Thymus (tissue), 11 donors: ENCODE measurements around the gene MBNL1. TPM values are rescaled to one million over a fixed set of nuclear protein-coding genes. Genes with fewer than 3 reads are reported as not detected.

Source experiments
- DNase-seq, 9 donors: peaks; one replicate each; pipeline ENCODE4 v3.0.0-alpha.2; 2013; ENCODE audit warnings: low spot score in 9 of 9, low read depth in 6 of 9, missing footprints in 1 of 9
- H3K27ac ChIP-seq, 2 donors: one replicate each; pipeline ENCODE4 v1.5.1; 2013; ENCODE audit warnings: control low read depth in 1 of 2, low read depth in 1 of 2, low read length in 1 of 2, mild to moderate bottlenecking in 1 of 2, moderate library complexity in 1 of 2
- H3K27me3 ChIP-seq, 2 donors: one replicate each; pipeline ENCODE4 v1.5.1; 2013; ENCODE audit warnings: low read length in 1 of 2; ENCODE audit not compliant: control insufficient read depth in 2 of 2, insufficient read depth in 1 of 2
- H3K36me3 ChIP-seq, 2 donors: one replicate each; pipeline ENCODE4 v1.5.1; 2013; ENCODE audit warnings: low read length in 1 of 2, mild to moderate bottlenecking in 1 of 2, moderate library complexity in 1 of 2; ENCODE audit not compliant: control insufficient read depth in 2 of 2, insufficient read depth in 2 of 2
- H3K4me1 ChIP-seq, 2 donors: one replicate each; pipeline ENCODE4 v1.5.1; 2013; ENCODE audit warnings: low read length in 2 of 2; ENCODE audit not compliant: control insufficient read depth in 2 of 2, insufficient read depth in 2 of 2
- H3K4me3 ChIP-seq, 2 donors: one replicate each; pipeline ENCODE4 v1.5.1; 2013; ENCODE audit warnings: low read length in 2 of 2, control low read depth in 1 of 2, mild to moderate bottlenecking in 1 of 2
- H3K9me3 ChIP-seq, 2 donors: one replicate each; pipeline ENCODE4 v1.5.1; 2013; ENCODE audit warnings: low read length in 1 of 2, mild to moderate bottlenecking in 1 of 2; ENCODE audit not compliant: control insufficient read depth in 2 of 2, insufficient read depth in 1 of 2
- WGBS: extraction: QIAGEN DNeasy Blood & Tissue Kit; methylation state at CpG from one replicate; pipeline ENCODE4 v1.1.7; 2013; 5-methylcytosine and 5-hydroxymethylcytosine counted together
- polyA plus RNA-seq: library from polyadenylated mRNA; stranded (reverse); fragments of 200-250 nt; gene quantifications from one replicate; pipeline ENCODE4 v1.2.3, GENCODE V29; 2013
- total RNA-seq: library from RNA; stranded (reverse); fragments of 120-200 nt; gene quantifications from one replicate; pipeline ENCODE4 v1.2.4, GENCODE V29; 2013
- donor health status: healthy.

MBNL1 gene
- total and polyA plus RNA-seq, 2 donors, result 89.0 to 178 TPM

GRCh38 chr3:152383136-152383606 is 114.4 kb downstream of the MBNL1 start:
- Histone ChIP-seq H3K36me3 (peaks cover 4 to 19% of the 10 kb centered on the region in 2 donors), H3K4me1 (no peaks in the 10 kb centered on the region), H3K4me3 (no peak overlapping the region), H3K9me3 (no peaks in the 10 kb centered on the region), H3K27ac (peak overlapping the region in 1 of 2 donors; percentile 8), H3K27me3 (no peaks in the 10 kb centered on the region)
- WGBS, result 91% methylated on average over 1 of the region's 1 CpG
- DNase-seq, result no peak

GRCh38 chr3:152384412-152384811 is 115.7 kb downstream of the MBNL1 start:
- H3K9me3 ChIP-seq, result no peaks in the 10 kb centered on the region
- H3K4me1 ChIP-seq, result no peaks in the 10 kb centered on the region
- no peak overlapping the region for H3K4me3 ChIP-seq
- H3K36me3 ChIP-seq, result peaks cover 0 to 17% of the 10 kb centered on the region in 2 donors
- H3K27ac ChIP-seq, result no peak overlapping the region
- H3K27me3 ChIP-seq, result no peaks in the 10 kb centered on the region
- DNase-seq, result no peak

GRCh38 chr3:152385761-152386160 is 117.0 kb downstream of the MBNL1 start:
- no peak overlapping the region for H3K27ac ChIP-seq
- H3K4me1 ChIP-seq, result no peaks in the 10 kb centered on the region
- H3K4me3 ChIP-seq, result no peak overlapping the region
- WGBS, result 94% methylated on average over 1 of the region's 1 CpG
- DNase-seq, result no peak
- H3K36me3 ChIP-seq, result peaks cover 0 to 22% of the 10 kb centered on the region in 2 donors
- no peaks in the 10 kb centered on the region for H3K27me3 ChIP-seq
- H3K9me3 ChIP-seq, result no peaks in the 10 kb centered on the region

DNA sequence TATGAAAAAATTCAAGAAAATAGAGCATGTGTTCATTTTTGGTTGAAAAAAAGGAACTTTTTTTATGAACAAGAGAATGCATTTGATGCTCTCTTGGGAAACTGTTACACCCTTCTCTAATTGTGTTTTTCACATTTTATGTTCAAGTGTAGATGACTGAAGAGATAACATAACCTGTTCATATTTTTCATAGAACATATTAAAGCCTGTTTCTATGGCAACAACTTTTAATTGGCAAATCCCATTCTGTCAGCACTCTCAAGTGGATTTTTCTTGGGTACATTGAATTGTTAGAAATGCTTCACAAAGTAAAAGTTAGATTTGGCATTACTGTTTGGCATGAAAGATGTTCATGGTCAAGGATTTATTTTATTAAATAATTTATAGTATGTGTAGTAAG is 117.5 kb downstream of the MBNL1 start:
- H3K36me3 ChIP-seq, result peaks cover 0 to 24% of the 10 kb centered on the region in 2 donors
- no peak overlapping the region for H3K27ac ChIP-seq
- H3K4me3 ChIP-seq, result no peak overlapping the region
- H3K4me1 ChIP-seq, result no peaks in the 10 kb centered on the region
- no peaks in the 10 kb centered on the region for H3K27me3 ChIP-seq
- no peak for DNase-seq
- H3K9me3 ChIP-seq, result no peaks in the 10 kb centered on the region

- H3K9me3 ChIP-seq, result no peaks in the 10 kb centered on the region
- H3K36me3 ChIP-seq, result peaks cover 0 to 36% of the 10 kb centered on the region in 2 donors
- DNase-seq, result no peak
- H3K27ac ChIP-seq, result no peak overlapping the region
- H3K4me1 ChIP-seq, result no peaks in the 10 kb centered on the region
- no peaks in the 10 kb centered on the region for H3K27me3 ChIP-seq
- H3K4me3 ChIP-seq, result no peak overlapping the region
- WGBS, result 92% methylated on average over 1 of the region's 1 CpG
These were observed 119.9 kb downstream of the MBNL1 start for GRCh38 chr3:152388631-152389030.

GRCh38 chr3:152389316-152389934 is 120.7 kb downstream of the MBNL1 start:
- DNase-seq, result no peak
- 96% methylated on average over 6 of the region's 6 CpGs for WGBS
- Histone ChIP-seq H3K27ac (no peak overlapping the region), H3K9me3 (no peaks in the 10 kb centered on the region), H3K27me3 (no peaks in the 10 kb centered on the region), H3K4me3 (no peak overlapping the region), H3K36me3 (peaks cover 0 to 38% of the 10 kb centered on the region in 2 donors), H3K4me1 (no peaks in the 10 kb centered on the region)

DNA sequence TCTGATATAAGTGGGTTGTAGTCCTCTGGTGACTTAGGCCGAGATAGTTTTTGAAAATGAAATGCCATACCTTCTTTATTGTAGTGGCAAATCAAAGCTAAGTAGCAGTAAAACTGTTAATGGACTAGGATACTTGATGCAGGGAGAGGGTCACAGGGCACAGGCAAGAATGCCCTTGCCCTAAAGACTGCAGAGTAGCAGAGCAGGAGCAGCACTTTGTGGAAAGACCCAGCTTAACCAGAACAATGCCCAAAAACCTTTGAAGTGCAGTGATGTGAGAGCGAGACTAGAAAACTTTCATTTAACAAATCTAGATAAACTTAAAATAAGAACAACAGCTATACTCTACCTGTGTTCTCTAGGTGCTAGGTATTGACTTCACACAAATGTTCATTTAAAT is 121.9 kb downstream of the MBNL1 start:
- Histone ChIP-seq H3K4me1 (no peaks in the 10 kb centered on the region), H3K4me3 (no peak overlapping the region), H3K9me3 (no peaks in the 10 kb centered on the region), H3K27me3 (no peaks in the 10 kb centered on the region), H3K36me3 (peaks cover under 1 to 47% of the 10 kb centered on the region in 2 donors), H3K27ac (no peak overlapping the region)
- no peak for DNase-seq
- 91% methylated on average over 2 of the region's 2 CpGs for WGBS

DNA sequence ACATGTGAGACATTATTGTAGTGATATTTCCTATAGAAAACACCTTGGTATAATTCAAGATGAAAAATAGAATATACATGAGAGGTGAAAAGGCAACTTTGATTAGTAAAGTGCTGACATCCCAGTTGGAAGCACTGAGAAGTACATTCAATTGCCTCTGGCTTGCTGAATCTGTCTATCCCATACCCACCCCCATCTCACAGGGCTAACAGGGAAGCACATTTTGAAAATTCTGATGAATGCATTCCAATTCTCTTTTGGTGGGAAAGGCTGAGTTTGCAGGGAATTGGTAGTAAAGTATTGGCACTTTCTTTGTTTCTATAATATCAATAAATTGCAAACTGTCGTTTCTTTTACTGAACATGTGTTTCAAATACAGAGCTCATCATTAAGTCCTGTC is 122.9 kb downstream of the MBNL1 start:
- H3K36me3 ChIP-seq, result peaks cover 5 to 55% of the 10 kb centered on the region in 2 donors
- no peak overlapping the region for H3K27ac ChIP-seq
- no peak overlapping the region for H3K4me3 ChIP-seq
- H3K9me3 ChIP-seq, result no peaks in the 10 kb centered on the region
- no peaks in the 10 kb centered on the region for H3K4me1 ChIP-seq
- H3K27me3 ChIP-seq, result no peaks in the 10 kb centered on the region
- DNase-seq, result no peak
- WGBS, result 97% methylated on average over 1 of the region's 1 CpG

GRCh38 chr3:152392272-152392880 is 123.6 kb downstream of the MBNL1 start:
- 96% methylated on average over 1 of the region's 1 CpG for WGBS
- H3K9me3 ChIP-seq, result no peaks in the 10 kb centered on the region
- no peak overlapping the region for H3K4me3 ChIP-seq
- no peak overlapping the region for H3K27ac ChIP-seq
- peaks cover 5 to 61% of the 10 kb centered on the region in 2 donors for H3K36me3 ChIP-seq
- no peak for DNase-seq
- H3K4me1 ChIP-seq, result no peaks in the 10 kb centered on the region
- no peaks in the 10 kb centered on the region for H3K27me3 ChIP-seq
